ENCODE data around the gene RASSF3. TPM values are rescaled to one million over a fixed set of nuclear protein-coding genes. Genes with fewer than 3 reads are reported as not detected.
"Not testable (repeated sequence)": the region's sequence is repeated elsewhere in the genome, so short reads cannot be mapped to it uniquely, and the experiment has no call there.

Gene RASSF3
- total RNA-seq, 2 donors from 2014 or later = 246 to 312 TPM

GRCh38 chr12:64681200-64682052, 71.1 kb downstream of the RASSF3 start:
- intact Hi-C loops (cut with DNase I) = no loop called here
- DNase-seq (ENCODE audit: low spot score) = no peak

- intact Hi-C loops (cut with DNase I) = no loop called here
Measured at GRCh38 chr12:64682572-64683277, 72.4 kb downstream of the RASSF3 start.

GRCh38 chr12:64683816-64684543, 73.7 kb downstream of the RASSF3 start:
- intact Hi-C loops (cut with DNase I) = no loop called here
- no peak for DNase-seq (ENCODE audit: low spot score)

More at GRCh38 chr12:64682572-64683277, 72.4 kb downstream of the RASSF3 start:
- DNase-seq (ENCODE audit: low spot score) = no peak

- DNase-seq (ENCODE audit: low spot score) = no peak
- intact Hi-C loops (cut with DNase I) = no loop called here
Measured at GRCh38 chr12:64685050-64685449, 74.8 kb downstream of the RASSF3 start.

- intact Hi-C loops (cut with DNase I) = no loop called here
- DNase-seq (ENCODE audit: low spot score) = no peak
Measured at GRCh38 chr12:64685605-64686004, 75.3 kb downstream of the RASSF3 start.

GRCh38 chr12:64687816-64688215, 77.5 kb downstream of the RASSF3 start:
- intact Hi-C loops (cut with DNase I) = no loop called here

GRCh38 chr12:64688219-64688618, 77.9 kb downstream of the RASSF3 start:
- intact Hi-C loops (cut with DNase I) = no loop called here
- DNase-seq (ENCODE audit: low spot score) = no peak

More at GRCh38 chr12:64687816-64688215, 77.5 kb downstream of the RASSF3 start:
- DNase-seq (ENCODE audit: low spot score) = no peak

- intact Hi-C loops (cut with DNase I) = no loop called here
- no peak for DNase-seq (ENCODE audit: low spot score)
Measured at GRCh38 chr12:64688715-64689114, 78.4 kb downstream of the RASSF3 start.

- intact Hi-C loops (cut with DNase I) = loop anchor here in 1 of 2 donors (5.0 kb wide), 1 partner anchor 83 kb away; no protein-coding TSS in a partner anchor
- not testable (repeated sequence) for DNase-seq (ENCODE audit: low spot score)
Measured at GRCh38 chr12:64690236-64690635, 79.9 kb downstream of the RASSF3 start.

GRCh38 chr12:64691227-64691794, 81.0 kb downstream of the RASSF3 start:
- intact Hi-C loops (cut with DNase I) = loop anchor here in 1 of 2 donors (5.0 kb wide), 1 partner anchor 84 kb away; no protein-coding TSS in a partner anchor

GRCh38 chr12:64691795-64692583, 81.7 kb downstream of the RASSF3 start:
- no peak for DNase-seq (ENCODE audit: low spot score)
- intact Hi-C loops (cut with DNase I) = loop anchor here in 1 of 2 donors (5.0 kb wide), 1 partner anchor 85 kb away; no protein-coding TSS in a partner anchor

More at GRCh38 chr12:64691227-64691794, 81.0 kb downstream of the RASSF3 start:
- no peak for DNase-seq (ENCODE audit: low spot score)

- intact Hi-C loops (cut with DNase I) = loop anchor here (5.0 kb wide), 2 partner anchors 87 to 142 kb away; no protein-coding TSS in a partner anchor
- no peak for DNase-seq (ENCODE audit: low spot score)
Measured at GRCh38 chr12:64694130-64695040, 84.1 kb downstream of the RASSF3 start.

GRCh38 chr12:64695550-64695949, 85.3 kb downstream of the RASSF3 start:
- intact Hi-C loops (cut with DNase I) = loop anchor here in 1 of 2 donors (5.0 kb wide), 1 partner anchor 143 kb away; no protein-coding TSS in a partner anchor

GRCh38 chr12:64696080-64696741, 85.9 kb downstream of the RASSF3 start:
- intact Hi-C loops (cut with DNase I) = loop anchor here in 1 of 2 donors (5.0 kb wide), 1 partner anchor 144 kb away; no protein-coding TSS in a partner anchor
- no peak for DNase-seq (ENCODE audit: low spot score)

More at GRCh38 chr12:64695550-64695949, 85.3 kb downstream of the RASSF3 start:
- DNase-seq (ENCODE audit: low spot score) = no peak

- no peak for DNase-seq (ENCODE audit: low spot score)
- intact Hi-C loops (cut with DNase I) = loop anchor here (2.0 to 5.0 kb wide), 2 partner anchors 147 to 149 kb away; no protein-coding TSS in a partner anchor
Measured at GRCh38 chr12:64699504-64700115, 89.3 kb downstream of the RASSF3 start.

GRCh38 chr12:64700532-64700931, 90.2 kb downstream of the RASSF3 start:
- no peak for DNase-seq (ENCODE audit: low spot score)
- intact Hi-C loops (cut with DNase I) = no loop called here
